IMR-90 (cell line): ENCODE data around the gene GZMM.

Experiments used
- CTCF ChIP-seq: conservative IDR thresholded peaks from 2 replicates; pipeline ENCODE4 v1.5.1; 2012; ENCODE audit warnings: mild to moderate bottlenecking, low read depth, low read length, improper control_type of control experiment
- FOS ChIP-seq: fragments of 150-350 bp; IDR thresholded peaks from 2 replicates; pipeline ENCODE4 v1.6.1; 2016; ENCODE audit warnings: low read depth, low read length

GRCh38 chr19:504616-505015 is 39.2 kb upstream of the GZMM start:
- TF ChIP-seq CTCF (no peak), FOS (no peak)
